T-helper 17 cell (primary cell): ENCODE results near the gene PPP1R37. TPM values are rescaled to one million over a fixed set of nuclear protein-coding genes. Genes with fewer than 3 reads are reported as not detected.
"Not testable (repeated sequence)": the region's sequence is repeated elsewhere in the genome, so short reads cannot be mapped to it uniquely, and the experiment has no call there.

Experiments used
- ATAC-seq: fragments of 150-1000 bp; cut with Tn5 transposase; 2 replicates; pipeline ENCODE4 v1.10.0; 2021; ENCODE audit warnings: mild to moderate bottlenecking, moderate library complexity
- DNase-seq, 3 donors: peaks; one replicate each; pipeline versions ENCODE4 v3.0.0 to v3.0.0-alpha.2; 2020 to 2021
- H3K9me3 ChIP-seq: one replicate; pipeline ENCODE4 v1.7.0; 2013; ENCODE audit warnings: low read length, mild to moderate bottlenecking; ENCODE audit not compliant: control insufficient read depth, poor library complexity, severe bottlenecking
- H3K27ac Mint-ChIP-seq: one replicate; pipeline ENCODE4 v1.8.0; 2022; ENCODE audit warnings: mild to moderate bottlenecking, moderate library complexity, mixed read lengths
- H3K27me3 Mint-ChIP-seq: one replicate; pipeline ENCODE4 v1.8.0; 2022; ENCODE audit warnings: mixed read lengths
- H3K36me3 Mint-ChIP-seq: one replicate; pipeline ENCODE4 v1.8.0; 2022; ENCODE audit warnings: low read depth, mixed read lengths
- H3K4me1 Mint-ChIP-seq: one replicate; pipeline ENCODE4 v1.8.0; 2022; ENCODE audit warnings: mild to moderate bottlenecking, mixed read lengths
- H3K4me3 Mint-ChIP-seq: one replicate; pipeline ENCODE4 v1.8.0; 2022; ENCODE audit warnings: mild to moderate bottlenecking, moderate library complexity, mixed read lengths
- total RNA-seq, 4 donors: library from RNA in 2 of 4; stranded (reverse) in 2 of 4; gene quantifications; one replicate each; pipeline ENCODE4 v1.2.3 and lab custom pipeline; 2022 to 2026

PPP1R37 gene
- total RNA-seq, 2 donors from 2014 or later = 15.2 to 20.9 TPM

GRCh38 chr19:45118106-45118505, 25.1 kb downstream of the PPP1R37 start:
- Mint-ChIP-seq H3K27me3 (no peaks in the 10 kb centered on the region), H3K27ac (peak overlapping the region; percentile 89), H3K4me1 (peaks cover 46% of the 10 kb centered on the region), H3K36me3 (no peaks in the 10 kb centered on the region), H3K4me3 (peak overlapping the region; percentile 49)
- no peak for ATAC-seq
- H3K9me3 ChIP-seq = no peaks in the 10 kb centered on the region
- no peak for DNase-seq

- peak overlapping the region; percentile 50 for H3K4me3 Mint-ChIP-seq
- H3K4me1 Mint-ChIP-seq = peaks cover 47% of the 10 kb centered on the region
- DNase-seq, ATAC-seq, H3K36me3 Mint-ChIP-seq, H3K27me3 Mint-ChIP-seq, H3K27ac Mint-ChIP-seq, H3K9me3 ChIP-seq: not testable (repeated sequence)
Measured at GRCh38 chr19:45118591-45119355, 25.8 kb downstream of the PPP1R37 start.

GRCh38 chr19:45119582-45119981, 26.6 kb downstream of the PPP1R37 start:
- H3K27me3 Mint-ChIP-seq = no peaks in the 10 kb centered on the region
- H3K9me3 ChIP-seq = no peaks in the 10 kb centered on the region
- H3K27ac Mint-ChIP-seq = no peak overlapping the region
- DNase-seq (no peak), ATAC-seq (no peak)
- H3K4me1 Mint-ChIP-seq = peaks cover 50% of the 10 kb centered on the region
- H3K36me3 Mint-ChIP-seq = no peaks in the 10 kb centered on the region
- H3K4me3 Mint-ChIP-seq = no peak overlapping the region

GRCh38 chr19:45121827-45122345, 28.9 kb downstream of the PPP1R37 start:
- no peak for ATAC-seq
- Mint-ChIP-seq H3K27me3 (no peaks in the 10 kb centered on the region), H3K4me1 (peaks cover 41% of the 10 kb centered on the region), H3K4me3 (no peak overlapping the region), H3K36me3 (no peaks in the 10 kb centered on the region), H3K27ac (peak overlapping the region; percentile 69)
- DNase-seq = no peak
- no peaks in the 10 kb centered on the region for H3K9me3 ChIP-seq

- no peak for DNase-seq
- H3K27ac Mint-ChIP-seq = peak overlapping the region; percentile 69
- no peaks in the 10 kb centered on the region for H3K27me3 Mint-ChIP-seq
- no peaks in the 10 kb centered on the region for H3K9me3 ChIP-seq
- no peak overlapping the region for H3K4me3 Mint-ChIP-seq
- no peak for ATAC-seq
- H3K36me3 Mint-ChIP-seq = no peaks in the 10 kb centered on the region
- peaks cover 34% of the 10 kb centered on the region for H3K4me1 Mint-ChIP-seq
Measured at GRCh38 chr19:45122832-45123231, 29.9 kb downstream of the PPP1R37 start.

GRCh38 chr19:45123440-45123850, 30.5 kb downstream of the PPP1R37 start:
- DNase-seq (no peak), ATAC-seq (no peak)
- Mint-ChIP-seq H3K27ac (peak overlapping the region; percentile 19), H3K27me3 (no peaks in the 10 kb centered on the region), H3K4me1 (peaks cover 32% of the 10 kb centered on the region), H3K4me3 (no peak overlapping the region), H3K36me3 (no peaks in the 10 kb centered on the region)
- H3K9me3 ChIP-seq = no peaks in the 10 kb centered on the region

GRCh38 chr19:45124021-45124420, 31.0 kb downstream of the PPP1R37 start:
- peak overlapping the region; percentile 19 for H3K27ac Mint-ChIP-seq
- H3K4me3 Mint-ChIP-seq = no peak overlapping the region
- no peaks in the 10 kb centered on the region for H3K27me3 Mint-ChIP-seq
- no peaks in the 10 kb centered on the region for H3K9me3 ChIP-seq
- ATAC-seq (no peak), DNase-seq (no peak)
- peaks cover 27% of the 10 kb centered on the region for H3K4me1 Mint-ChIP-seq
- no peaks in the 10 kb centered on the region for H3K36me3 Mint-ChIP-seq

- Mint-ChIP-seq H3K4me3 (no peak overlapping the region), H3K27ac (no peak overlapping the region), H3K27me3 (no peaks in the 10 kb centered on the region), H3K4me1 (peaks cover 22% of the 10 kb centered on the region), H3K36me3 (no peaks in the 10 kb centered on the region)
- no peaks in the 10 kb centered on the region for H3K9me3 ChIP-seq
- ATAC-seq (no peak), DNase-seq (no peak)
Measured at GRCh38 chr19:45125360-45125759, 32.4 kb downstream of the PPP1R37 start.

GRCh38 chr19:45125975-45126493, 33.1 kb downstream of the PPP1R37 start:
- Mint-ChIP-seq H3K4me3 (no peak overlapping the region), H3K4me1 (peaks cover 18% of the 10 kb centered on the region), H3K27me3 (no peaks in the 10 kb centered on the region), H3K27ac (no peak overlapping the region), H3K36me3 (no peaks in the 10 kb centered on the region)
- ATAC-seq (peak; percentile 94), DNase-seq (peak; percentile 26 to 55 (median 28))
- no peaks in the 10 kb centered on the region for H3K9me3 ChIP-seq

GRCh38 chr19:45126654-45127053, 33.7 kb downstream of the PPP1R37 start:
- H3K36me3 Mint-ChIP-seq = no peaks in the 10 kb centered on the region
- DNase-seq = no peak
- ATAC-seq = no peak
- no peak overlapping the region for H3K27ac Mint-ChIP-seq
- no peaks in the 10 kb centered on the region for H3K27me3 Mint-ChIP-seq
- H3K4me1 Mint-ChIP-seq = peaks cover 14% of the 10 kb centered on the region
- H3K9me3 ChIP-seq = no peaks in the 10 kb centered on the region
- H3K4me3 Mint-ChIP-seq = no peak overlapping the region

- DNase-seq = no peak
- Mint-ChIP-seq H3K4me1 (peaks cover 11% of the 10 kb centered on the region), H3K27me3 (no peaks in the 10 kb centered on the region), H3K4me3 (no peak overlapping the region), H3K27ac (no peak overlapping the region), H3K36me3 (no peaks in the 10 kb centered on the region)
- no peaks in the 10 kb centered on the region for H3K9me3 ChIP-seq
- ATAC-seq = no peak
Measured at GRCh38 chr19:45128146-45128545, 35.2 kb downstream of the PPP1R37 start.

GRCh38 chr19:45128806-45129205, 35.8 kb downstream of the PPP1R37 start:
- Mint-ChIP-seq H3K27me3 (no peaks in the 10 kb centered on the region), H3K27ac (no peak overlapping the region), H3K36me3 (no peaks in the 10 kb centered on the region), H3K4me3 (peak overlapping the region; percentile 12), H3K4me1 (peaks cover 10% of the 10 kb centered on the region)
- no peak for ATAC-seq
- H3K9me3 ChIP-seq = no peaks in the 10 kb centered on the region
- DNase-seq = no peak

- ATAC-seq (no peak), DNase-seq (no peak)
- Mint-ChIP-seq H3K36me3 (no peaks in the 10 kb centered on the region), H3K4me3 (no peak overlapping the region), H3K4me1 (peaks cover 11% of the 10 kb centered on the region), H3K27me3 (no peaks in the 10 kb centered on the region), H3K27ac (no peak overlapping the region)
- no peaks in the 10 kb centered on the region for H3K9me3 ChIP-seq
Measured at GRCh38 chr19:45130236-45130635, 37.3 kb downstream of the PPP1R37 start.
